HCT116 (cell line): Measurements from ENCODE around the gene KCNC4.

Source experiments
- CEBPB ChIP-seq: IDR thresholded peaks from 2 replicates; pipeline ENCODE4 v1.6.1; 2012; ENCODE audit warnings: low read depth
- CTCF ChIP-seq, 3 experiments: fragments of 200-600 bp in 1 of 3; sonication (generic) in 1 of 3; IDR thresholded peaks in 2 of 3; conservative IDR thresholded peaks in 1 of 3; 2 replicates each; pipeline ENCODE4 v1.5.1; 2012 to 2017; ENCODE audit warnings: low read depth in 2 of 3, low read length in 2 of 3, antibody characterized with exemption in 1 of 3, borderline replicate concordance in 1 of 3, control low read depth in 1 of 3, mild to moderate bottlenecking in 1 of 3, mixed read lengths in 1 of 3, mixed run types in 1 of 3, moderate library complexity in 1 of 3; ENCODE audit not compliant: insufficient read depth in 1 of 3
- YY1 ChIP-seq: IDR thresholded peaks from 2 replicates; pipeline ENCODE4 v1.6.1; 2011; ENCODE audit warnings: low read length, low read depth, moderate library complexity, mild to moderate bottlenecking; ENCODE audit not compliant: insufficient replicate concordance; ENCODE audit errors: extremely low read depth

GRCh38 chr1:110210604-110211495 is 736 bp downstream of the KCNC4 start:
- TF ChIP-seq CTCF (IDR thresholded peaks at IDR 0.05 in 2 of 3, conservative IDR thresholded peaks at IDR 0.05 in 1 of 3; ENCODE audit: borderline replicate concordance in 1 of 3, insufficient read depth in 1 of 3, low read depth in 2 of 3, low read length in 2 of 3) (no peak), CEBPB (no peak), YY1 (no peak)
